CD14-positive monocyte (primary cell): Measurements from ENCODE around the gene CTDP1. TPM values are rescaled to one million over a fixed set of nuclear protein-coding genes. Genes with fewer than 3 reads are reported as not detected.

ENCODE experiments used
- DNase-seq, 3 donors: peaks; one replicate each; pipeline ENCODE4 v3.0.0-alpha.2; 2011 to 2022
- H2AFZ ChIP-seq: 2 replicates; pipeline ENCODE4 v1.6.0; 2012; ENCODE audit warnings: mild to moderate bottlenecking, low read depth, low read length, inconsistent platforms; ENCODE audit not compliant: insufficient read depth, poor library complexity, severe bottlenecking
- H3K27ac ChIP-seq, 2 donors: 1 replicate in 1 of 2; 2 replicates in 1 of 2; pipeline ENCODE4 v1.5.1; 2012 to 2013; ENCODE audit warnings: low read length in 2 of 2, control low read depth in 1 of 2, inconsistent platforms in 1 of 2, low read depth in 1 of 2, mild to moderate bottlenecking in 1 of 2
- H3K27me3 ChIP-seq, 2 donors: one replicate each; pipeline versions ENCODE4 v1.6.0 to v1.6.1; 2011 to 2013; ENCODE audit warnings: low read length in 2 of 2; ENCODE audit not compliant: control insufficient read depth in 2 of 2, insufficient read depth in 2 of 2
- H3K36me3 ChIP-seq, 2 donors: replicated peaks in 1 of 2; 1 replicate in 1 of 2; 2 replicates in 1 of 2; pipeline versions ENCODE4 v1.5.1 to v1.6.1; 2012 to 2013; ENCODE audit warnings: low read length in 2 of 2, control low read depth in 1 of 2, inconsistent platforms in 1 of 2, mild to moderate bottlenecking in 1 of 2; ENCODE audit not compliant: insufficient read depth in 2 of 2, control insufficient read depth in 1 of 2
- H3K4me1 ChIP-seq, 2 donors: 1 replicate in 1 of 2; 2 replicates in 1 of 2; pipeline versions ENCODE4 v1.5.1 to v1.6.1; 2012 to 2013; ENCODE audit warnings: low read length in 2 of 2, control low read depth in 1 of 2, inconsistent platforms in 1 of 2, mild to moderate bottlenecking in 1 of 2, moderate library complexity in 1 of 2; ENCODE audit not compliant: insufficient read depth in 2 of 2, control insufficient read depth in 1 of 2
- H3K4me2 ChIP-seq: replicated peaks from 2 replicates; pipeline ENCODE3; 2012; ENCODE audit warnings: low read length, moderate library complexity, mild to moderate bottlenecking; ENCODE audit not compliant: poor library complexity, severe bottlenecking; ENCODE audit errors: extremely low read depth
- H3K4me3 ChIP-seq, 3 experiments: fragments of 200-600 bp in 1 of 3; sonication (generic) in 1 of 3; replicated peaks in 1 of 3; 1 replicate in 2 of 3; 2 replicates in 1 of 3; pipeline ENCODE4 v1.5.1; 2011 to 2013; ENCODE audit warnings: low read length in 3 of 3, mild to moderate bottlenecking in 3 of 3, control low read depth in 2 of 3, low read depth in 2 of 3, inconsistent platforms in 1 of 3, moderate library complexity in 1 of 3
- H3K79me2 ChIP-seq: 2 replicates; pipeline ENCODE4 v1.6.0; 2012; ENCODE audit warnings: mild to moderate bottlenecking, control low read depth, inconsistent platforms, low read length, moderate library complexity; ENCODE audit not compliant: insufficient read depth
- H3K9ac ChIP-seq: 2 replicates; pipeline ENCODE4 v1.6.0; 2017; ENCODE audit warnings: low read length, mild to moderate bottlenecking; ENCODE audit not compliant: insufficient read depth, poor library complexity, severe bottlenecking
- H3K9me3 ChIP-seq, 2 donors: replicated peaks in 1 of 2; 1 replicate in 1 of 2; 2 replicates in 1 of 2; pipeline versions ENCODE4 v1.5.1 to v1.6.1; 2012 to 2013; ENCODE audit warnings: low read length in 2 of 2, control low read depth in 1 of 2; ENCODE audit not compliant: control insufficient read depth in 1 of 2, insufficient read depth in 1 of 2
- H4K20me1 ChIP-seq: 2 replicates; pipeline ENCODE4 v1.6.0; 2012; ENCODE audit warnings: mild to moderate bottlenecking, low read length, control low read depth, moderate library complexity; ENCODE audit not compliant: insufficient read depth
- H3K27ac Mint-ChIP-seq, 7 donors: one replicate each; pipeline ENCODE4 v1.8.0; 2020; ENCODE audit warnings: mild to moderate bottlenecking in 7 of 7, mixed read lengths in 7 of 7, moderate library complexity in 6 of 7, inconsistent platforms in 2 of 7
- H3K27me3 Mint-ChIP-seq, 3 donors: one replicate each; pipeline ENCODE4 v1.8.0; 2021 to 2022; ENCODE audit warnings: low read depth in 3 of 3, mild to moderate bottlenecking in 3 of 3, mixed read lengths in 3 of 3, moderate library complexity in 3 of 3, inconsistent platforms in 1 of 3
- H3K36me3 Mint-ChIP-seq, 2 donors: one replicate each; pipeline ENCODE4 v1.8.0; 2020; ENCODE audit warnings: mixed read lengths in 2 of 2, inconsistent platforms in 1 of 2, mild to moderate bottlenecking in 1 of 2
- H3K4me1 Mint-ChIP-seq: one replicate; pipeline ENCODE4 v1.8.0; 2020; ENCODE audit warnings: mild to moderate bottlenecking, mixed read lengths
- H3K4me3 Mint-ChIP-seq, 2 donors: one replicate each; pipeline ENCODE4 v1.8.0; 2020; ENCODE audit warnings: mild to moderate bottlenecking in 2 of 2, mixed read lengths in 2 of 2, moderate library complexity in 1 of 2
- H3K9me3 Mint-ChIP-seq, 7 donors: one replicate each; pipeline ENCODE4 v1.8.0; 2020 to 2022; ENCODE audit warnings: mixed read lengths in 7 of 7, mild to moderate bottlenecking in 6 of 7, moderate library complexity in 6 of 7, inconsistent platforms in 2 of 7
- CTCF ChIP-seq: fragments of 200-600 bp; IDR thresholded peaks from one replicate; pipeline ENCODE4 v1.8.0; 2022; ENCODE audit warnings: antibody characterized with exemption, mild to moderate bottlenecking
- WGBS: methylation state at CpG from one replicate; pipeline ENCODE4 v1.1.5; 2013; ENCODE audit warnings: missing lambda C conversion rate; ENCODE audit not compliant: insufficient coverage; 5-methylcytosine and 5-hydroxymethylcytosine counted together
- intact Hi-C, 2 donors: fragments of 100-400 bp; cut with micrococcal nuclease; formaldehyde crosslinking; loops; one replicate each; pipeline versions ENCODE4 v1.15.0 to v1.15.1; 2023
- polyA plus RNA-seq, 3 donors: library from polyadenylated mRNA; depleted of rRNA in 1 of 3; unstranded in 2 of 3; stranded (reverse) in 1 of 3; fragments of 300-500 nt in 2 of 3; fragments of >200 nt in 1 of 3; fragmentation: Illumina TruSeq in 2 of 3; gene quantifications; 1 replicate in 2 of 3; 2 replicates in 1 of 3; pipeline ENCODE4 v1.2.3, GENCODE V29; 2012 to 2021

The CTDP1 gene
- polyA plus RNA-seq, 3 donors = 9.1 to 13.9 (median 9.1) TPM

GRCh38 chr18:79723628-79724027 is 44.0 kb downstream of the CTDP1 start:
- Histone ChIP-seq H3K79me2 (peaks cover 69% of the 10 kb centered on the region), H2AFZ (no peak overlapping the region), H3K27me3 (no peaks in the 10 kb centered on the region), H3K4me2 (no peak overlapping the region), H4K20me1 (peaks cover 4% of the 10 kb centered on the region), H3K27ac (no peak overlapping the region), H3K9ac (no peak overlapping the region), H3K4me3 (no peak overlapping the region), H3K36me3 (peaks cover 83 to 99% of the 10 kb centered on the region in 2 donors), H3K4me1 (no peaks in the 10 kb centered on the region), H3K9me3 (peaks cover 78 to 96% of the 10 kb centered on the region in 2 donors)
- Mint-ChIP-seq H3K4me3 (no peak overlapping the region), H3K27ac (peak overlapping the region in 1 of 7 donors; percentile 64), H3K27me3 (peaks cover 0 to 2% (median 0%) of the 10 kb centered on the region in 3 donors), H3K36me3 (peaks cover 91 to 96% of the 10 kb centered on the region in 2 donors), H3K4me1 (no peaks in the 10 kb centered on the region), H3K9me3 (peaks cover 44 to 77% (median 64%) of the 10 kb centered on the region in 7 donors)
- WGBS = 86% methylated on average over 7 of the region's 11 CpGs
- no peak for DNase-seq
- TF ChIP-seq CTCF = no peak
- intact Hi-C loops = no loop called here

- Histone ChIP-seq H3K9ac (no peak overlapping the region), H4K20me1 (peaks cover 4% of the 10 kb centered on the region), H3K9me3 (peaks cover 78 to 96% of the 10 kb centered on the region in 2 donors), H3K4me2 (no peak overlapping the region), H3K4me1 (no peaks in the 10 kb centered on the region), H3K79me2 (peaks cover 69% of the 10 kb centered on the region), H3K27ac (no peak overlapping the region), H3K36me3 (peaks cover 83 to 99% of the 10 kb centered on the region in 2 donors), H3K4me3 (no peak overlapping the region), H3K27me3 (no peaks in the 10 kb centered on the region), H2AFZ (no peak overlapping the region)
- H3K9me3 Mint-ChIP-seq = peaks cover 44 to 77% (median 65%) of the 10 kb centered on the region in 7 donors
- no peak for DNase-seq
- intact Hi-C loops = no loop called here
- H3K4me1 Mint-ChIP-seq = no peaks in the 10 kb centered on the region
- no peak for TF ChIP-seq CTCF
- no peak overlapping the region for H3K27ac Mint-ChIP-seq
- H3K36me3 Mint-ChIP-seq = peaks cover 91 to 96% of the 10 kb centered on the region in 2 donors
- WGBS = 93% methylated on average over 8 of the region's 15 CpGs
- H3K27me3 Mint-ChIP-seq = peaks cover 0 to 2% (median 0%) of the 10 kb centered on the region in 3 donors
- no peak overlapping the region for H3K4me3 Mint-ChIP-seq
These were observed 44.9 kb downstream of the CTDP1 start for GRCh38 chr18:79724299-79725080.
